H1 (cell line): ENCODE measurements around the gene LAMC1. TPM values are rescaled to one million over a fixed set of nuclear protein-coding genes. Genes with fewer than 3 reads are reported as not detected.

Experiments
- CTCF ChIA-PET: fragments of 300-600 bp; sonication (Branson Sonifier 250); formaldehyde crosslinking; loops from one replicate; lab custom pipeline; 2021; ENCODE audit not compliant: partially characterized antibody; lab: Charles Lee
- POLR2A ChIA-PET: fragments of 300-600 bp; sonication (Branson Sonifier 250); formaldehyde crosslinking; loops from one replicate; lab custom pipeline; 2021; ENCODE audit warnings: inconsistent platforms; ENCODE audit not compliant: partially characterized antibody; lab: Charles Lee
- DNase-seq, 2 experiments: peaks; one replicate each; pipeline versions ENCODE4 v3.0.0 to v3.0.0-alpha.2; 2010 to 2022; ENCODE audit warnings: low spot score in 2 of 2, low read depth in 1 of 2, mixed read lengths in 1 of 2
- FAIRE-seq: peaks from 2 replicates; lab custom pipeline; 2011; peaks lifted over from hg19 to GRCh38; lab: Jason Lieb, UNC
- H2AFZ ChIP-seq: 2 replicates; pipeline ENCODE4 v1.8.1; 2012; ENCODE audit warnings: low read length, inconsistent platforms
- H2AK5ac ChIP-seq: 2 replicates; pipeline ENCODE4 v1.6.1; 2013; ENCODE audit warnings: low read depth, low read length
- H2BK120ac ChIP-seq: replicated peaks from 2 replicates; pipeline ENCODE3; 2013; ENCODE audit warnings: low read depth, low read length, inconsistent platforms
- H2BK12ac ChIP-seq: 2 replicates; pipeline ENCODE4 v1.6.1; 2013; ENCODE audit warnings: low read depth, low read length
- H2BK15ac ChIP-seq: 2 replicates; pipeline ENCODE4 v1.6.1; 2013; ENCODE audit warnings: low read length
- H2BK20ac ChIP-seq: 2 replicates; pipeline ENCODE4 v1.6.1; 2013; ENCODE audit warnings: low read length
- H2BK5ac ChIP-seq: 2 replicates; pipeline ENCODE4 v1.6.1; 2013; ENCODE audit warnings: low read depth, low read length
- H3K14ac ChIP-seq: 2 replicates; pipeline ENCODE4 v1.6.1; 2013; ENCODE audit warnings: inconsistent platforms; ENCODE audit not compliant: insufficient read length
- H3K18ac ChIP-seq: 2 replicates; pipeline ENCODE4 v1.6.1; 2013; ENCODE audit warnings: low read length; ENCODE audit errors: extremely low read depth
- H3K23ac ChIP-seq: 2 replicates; pipeline ENCODE4 v1.6.1; 2013; ENCODE audit warnings: inconsistent platforms; ENCODE audit not compliant: insufficient read length
- H3K23me2 ChIP-seq: 2 replicates; pipeline ENCODE4 v1.6.1; 2013; ENCODE audit warnings: low read depth, low read length
- H3K27ac ChIP-seq: 2 replicates; pipeline ENCODE4 v1.6.1; 2011; ENCODE audit warnings: low read depth, low read length, inconsistent platforms
- H3K27me3 ChIP-seq, 4 experiments: replicated peaks in 1 of 4; 1 replicate in 1 of 4; 2 replicates in 3 of 4; pipeline versions ENCODE4 v1.6.1 to v1.8.1; 2011 to 2013; ENCODE audit warnings: low read length in 3 of 4, mild to moderate bottlenecking in 3 of 4, inconsistent platforms in 2 of 4, mixed read lengths in 2 of 4, moderate library complexity in 1 of 4; ENCODE audit not compliant: control insufficient read depth in 3 of 4, insufficient read depth in 3 of 4; ENCODE audit errors: extremely low read depth in 1 of 4
- H3K36me3 ChIP-seq, 4 experiments: 2 replicates each; pipeline versions ENCODE4 v1.6.1 to v1.8.1; 2011 to 2013; ENCODE audit warnings: mild to moderate bottlenecking in 4 of 4, low read length in 3 of 4, moderate library complexity in 2 of 4, control low read depth in 1 of 4, inconsistent platforms in 1 of 4; ENCODE audit not compliant: insufficient read depth in 4 of 4, control insufficient read depth in 2 of 4
- H3K4ac ChIP-seq: replicated peaks from 2 replicates; pipeline ENCODE3; 2013; ENCODE audit warnings: low read length, low read depth, mixed read lengths, inconsistent platforms; ENCODE audit not compliant: insufficient read length
- H3K4me1 ChIP-seq, 4 experiments: replicated peaks in 1 of 4; 1 replicate in 1 of 4; 2 replicates in 3 of 4; pipeline versions ENCODE4 v1.6.1 to v1.8.1; 2011 to 2013; ENCODE audit warnings: low read length in 3 of 4, inconsistent platforms in 2 of 4, mixed read lengths in 1 of 4; ENCODE audit not compliant: insufficient read depth in 4 of 4, control insufficient read depth in 3 of 4
- H3K4me2 ChIP-seq, 2 experiments: 2 replicates each; pipeline versions ENCODE4 v1.6.1 to v1.8.1; 2011 to 2013; ENCODE audit warnings: low read depth in 2 of 2, low read length in 2 of 2, control low read depth in 1 of 2, inconsistent platforms in 1 of 2, mild to moderate bottlenecking in 1 of 2; ENCODE audit not compliant: insufficient read depth in 1 of 2
- H3K4me3 ChIP-seq, 4 experiments: fragments of 200-600, 300-600 bp in 1 of 4; sonication (generic), shearing (Covaris generic), sonication (Bioruptor Twin) in 1 of 4; 2 replicates each; pipeline versions ENCODE4 v1.5.1 to v1.8.1; 2011 to 2016; ENCODE audit warnings: low read length in 4 of 4, low read depth in 3 of 4, control low read depth in 2 of 4, inconsistent platforms in 2 of 4, mild to moderate bottlenecking in 2 of 4, mixed read lengths in 1 of 4, moderate library complexity in 1 of 4; ENCODE audit not compliant: insufficient read depth in 2 of 4; ENCODE audit errors: extremely low read depth in 1 of 4
- H3K56ac ChIP-seq: replicated peaks from 2 replicates; pipeline ENCODE3; 2013; ENCODE audit warnings: low read depth, mild to moderate bottlenecking, mixed read lengths, low read length, inconsistent platforms; ENCODE audit not compliant: insufficient read length
- H3K79me1 ChIP-seq: 2 replicates; pipeline ENCODE4 v1.6.1; 2013; ENCODE audit warnings: low read depth, low read length, control low read depth
- H3K79me2 ChIP-seq, 2 experiments: 2 replicates each; pipeline versions ENCODE4 v1.6.1 to v1.8.1; 2012 to 2013; ENCODE audit warnings: low read length in 2 of 2, mild to moderate bottlenecking in 2 of 2, inconsistent platforms in 1 of 2; ENCODE audit not compliant: insufficient read depth in 2 of 2, control insufficient read depth in 1 of 2
- H3K9ac ChIP-seq, 4 experiments: replicated peaks in 1 of 4; 1 replicate in 1 of 4; 2 replicates in 3 of 4; pipeline versions ENCODE4 v1.6.1 to v1.8.1; 2011 to 2013; ENCODE audit warnings: low read depth in 3 of 4, low read length in 3 of 4, control low read depth in 2 of 4, mild to moderate bottlenecking in 2 of 4, moderate library complexity in 2 of 4, inconsistent platforms in 1 of 4; ENCODE audit errors: extremely low read depth in 1 of 4
- H3K9me3 ChIP-seq, 2 experiments: 2 replicates each; pipeline versions ENCODE4 v1.6.1 to v1.8.1; 2012 to 2013; ENCODE audit warnings: mild to moderate bottlenecking in 2 of 2, moderate library complexity in 2 of 2, control low read depth in 1 of 2, inconsistent platforms in 1 of 2, low read depth in 1 of 2, low read length in 1 of 2, mixed read lengths in 1 of 2; ENCODE audit not compliant: insufficient read depth in 2 of 2
- H4K20me1 ChIP-seq, 2 experiments: replicated peaks in 1 of 2; 2 replicates each; pipeline versions ENCODE3 to v1.8.1; 2011 to 2013; ENCODE audit warnings: inconsistent platforms in 2 of 2, low read length in 2 of 2, mild to moderate bottlenecking in 1 of 2; ENCODE audit not compliant: insufficient read depth in 2 of 2, control insufficient read depth in 1 of 2
- H4K5ac ChIP-seq: 2 replicates; pipeline ENCODE4 v1.6.1; 2013; ENCODE audit warnings: low read length, low read depth, mixed read lengths, inconsistent platforms; ENCODE audit not compliant: insufficient read length
- H4K8ac ChIP-seq: 2 replicates; pipeline ENCODE4 v1.8.0; 2013; ENCODE audit warnings: mild to moderate bottlenecking, moderate library complexity, low read length, inconsistent platforms; ENCODE audit not compliant: insufficient read depth; ENCODE audit errors: extremely low read depth
- H4K91ac ChIP-seq: replicated peaks from 2 replicates; pipeline ENCODE3; 2013; ENCODE audit warnings: low read length, mixed read lengths, inconsistent platforms; ENCODE audit not compliant: insufficient read length
- BCL11A ChIP-seq, 2 experiments: IDR thresholded peaks; one replicate each; pipeline ENCODE4 v1.6.1; 2011; ENCODE audit warnings: low read depth in 2 of 2, low read length in 2 of 2, mild to moderate bottlenecking in 2 of 2
- CHD1 ChIP-seq: IDR thresholded peaks from 2 replicates; pipeline ENCODE4 v1.6.1; 2012; ENCODE audit warnings: low read depth, low read length, improper control_type of control experiment
- FOSL1 ChIP-seq: IDR thresholded peaks from 2 replicates; pipeline ENCODE4 v1.6.1; 2011; ENCODE audit warnings: mild to moderate bottlenecking, low read depth, low read length, moderate library complexity; ENCODE audit not compliant: insufficient read depth
- JUN ChIP-seq: IDR thresholded peaks from 2 replicates; pipeline ENCODE4 v1.6.1; 2011; ENCODE audit warnings: low read depth, mild to moderate bottlenecking, improper control_type of control experiment, low read length
- MAFK ChIP-seq: IDR thresholded peaks from 2 replicates; pipeline ENCODE4 v1.6.1; 2012; ENCODE audit warnings: low read depth, mild to moderate bottlenecking, improper control_type of control experiment, low read length
- RBBP5 ChIP-seq: IDR thresholded peaks from 2 replicates; pipeline ENCODE4 v1.7.1; 2012; ENCODE audit warnings: low read depth, mild to moderate bottlenecking, inconsistent platforms, low read length, moderate library complexity, borderline replicate concordance
- SP2 ChIP-seq: IDR thresholded peaks from 2 replicates; pipeline ENCODE4 v1.6.1; 2012; ENCODE audit warnings: mild to moderate bottlenecking, low read length, inconsistent platforms
- WGBS, 2 experiments: shearing (Covaris generic) in 1 of 2; methylation state at CpG; one replicate each; pipeline versions ENCODE4 v1.1.6 to v1.1.7; 2013 to 2015; ENCODE audit warnings: low lambda C conversion rate in 2 of 2, mixed read lengths in 2 of 2, inconsistent platforms in 1 of 2, low coverage in 1 of 2, missing lambda C conversion rate in 1 of 2; ENCODE audit not compliant: insufficient replicate concordance in 2 of 2, insufficient coverage in 1 of 2, insufficient read length in 1 of 2; ENCODE audit errors: extremely low coverage in 1 of 2, missing lambda C conversion rate in 1 of 2; 5-methylcytosine and 5-hydroxymethylcytosine counted together
- polyA plus RNA-seq, 7 experiments: library from polyadenylated mRNA; depleted of rRNA in 3 of 7; stranded (reverse) in 5 of 7; unstranded in 2 of 7; fragments of >200 nt in 5 of 7; fragments of 200-250 nt in 2 of 7; gene quantifications; 1 replicate in 5 of 7; 2 replicates in 1 of 7; 4 replicates in 1 of 7; pipeline versions ENCODE4 v1.2.1 to v1.2.3, GENCODE V29; 2011 to 2013; ENCODE audit warnings: missing spikeins in 2 of 7, mixed read lengths in 2 of 7
- total RNA-seq: library from RNA; stranded (reverse); fragmentation: NEBNext Ultra II Directional; extraction: Animal tissue kit (Norgen Biotek cat#: 25700); gene quantifications from 2 replicates; pipeline ENCODE4 v1.2.1, GENCODE V29; 2021

The LAMC1 gene
- total and polyA plus RNA-seq, 2 of the 8 experiments (the other 6 are each of a cell fraction or from before 2014, with no cell fraction given), result 47.6 to 90.3 TPM

DNA sequence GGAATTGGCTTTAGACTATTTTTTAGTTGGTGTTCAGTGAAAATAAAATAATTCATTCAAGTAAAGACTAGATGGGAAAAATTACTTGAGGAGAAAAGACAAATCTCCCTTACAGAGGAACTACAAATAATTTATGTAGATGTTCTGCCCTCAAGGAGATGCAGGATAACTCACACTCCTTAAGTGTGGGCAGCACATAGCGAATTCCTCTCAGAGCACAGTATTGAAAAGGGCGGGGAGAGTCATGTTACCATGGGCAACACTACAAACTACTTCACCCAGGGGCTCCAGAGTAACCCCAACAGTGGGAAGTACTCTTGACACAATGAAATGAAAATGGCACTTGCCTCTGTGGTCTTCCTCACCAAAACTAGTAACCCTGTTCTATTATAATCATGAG lies 142.2 kb downstream of the LAMC1 start:
- Histone ChIP-seq H2BK5ac (no peak overlapping the region), H2BK12ac (no peak overlapping the region), H3K56ac (no peak overlapping the region), H3K23me2 (no peaks in the 10 kb centered on the region), H3K4ac (no peak overlapping the region), H3K4me1 (peaks cover 0 to 5% (median 2%) of the 10 kb centered on the region in 4 experiments; a peak in 5 of 7 replicates), H4K20me1 (no peaks in the 10 kb centered on the region), H3K79me2 (no peaks in the 10 kb centered on the region), H2AK5ac (no peak overlapping the region), H3K18ac (no peak overlapping the region), H2BK15ac (no peak overlapping the region), H3K9me3 (no peaks in the 10 kb centered on the region), H3K36me3 (no peaks in the 10 kb centered on the region), H2AFZ (no peak overlapping the region), H3K79me1 (no peaks in the 10 kb centered on the region), H4K91ac (no peak overlapping the region), H3K9ac (no peak overlapping the region), H4K5ac (no peak overlapping the region), H3K27me3 (no peaks in the 10 kb centered on the region), H3K23ac (no peak overlapping the region), H3K14ac (no peak overlapping the region), H3K4me2 (no peak overlapping the region), H3K27ac (no peak overlapping the region), H2BK20ac (no peak overlapping the region), H4K8ac (no peak overlapping the region), H2BK120ac (no peak overlapping the region), H3K4me3 (no peak overlapping the region)
- POLR2A ChIA-PET, result no interaction called here
- CTCF ChIA-PET, result no interaction called here
- 88% methylated on average over 2 of the region's 2 CpGs; no CpG with 5 or more reads in 1 of the 2 experiments for WGBS, 2 experiments
- no peak for DNase-seq
- FAIRE-seq, result no peak
- no peak for TF ChIP-seq BCL11A (IDR thresholded peaks at IDR 0.05; ENCODE audit: low read depth in 2 of 2, low read length in 2 of 2)
- no peak for TF ChIP-seq MAFK
- no peak for TF ChIP-seq RBBP5
- no peak for TF ChIP-seq FOSL1
- TF ChIP-seq JUN, result no peak
- TF ChIP-seq CHD1, result no peak
- no peak for TF ChIP-seq SP2
